CD4-positive, alpha-beta T cell treated with Interferon alpha-2 for 1 hour (primary cell): ENCODE data around the gene PLCB3.

Experiments
- DNase-seq, 2 donors: peaks; one replicate each; pipeline ENCODE4 v3.0.0-alpha.2; 2020 to 2022

The PLCB3 gene

DNA sequence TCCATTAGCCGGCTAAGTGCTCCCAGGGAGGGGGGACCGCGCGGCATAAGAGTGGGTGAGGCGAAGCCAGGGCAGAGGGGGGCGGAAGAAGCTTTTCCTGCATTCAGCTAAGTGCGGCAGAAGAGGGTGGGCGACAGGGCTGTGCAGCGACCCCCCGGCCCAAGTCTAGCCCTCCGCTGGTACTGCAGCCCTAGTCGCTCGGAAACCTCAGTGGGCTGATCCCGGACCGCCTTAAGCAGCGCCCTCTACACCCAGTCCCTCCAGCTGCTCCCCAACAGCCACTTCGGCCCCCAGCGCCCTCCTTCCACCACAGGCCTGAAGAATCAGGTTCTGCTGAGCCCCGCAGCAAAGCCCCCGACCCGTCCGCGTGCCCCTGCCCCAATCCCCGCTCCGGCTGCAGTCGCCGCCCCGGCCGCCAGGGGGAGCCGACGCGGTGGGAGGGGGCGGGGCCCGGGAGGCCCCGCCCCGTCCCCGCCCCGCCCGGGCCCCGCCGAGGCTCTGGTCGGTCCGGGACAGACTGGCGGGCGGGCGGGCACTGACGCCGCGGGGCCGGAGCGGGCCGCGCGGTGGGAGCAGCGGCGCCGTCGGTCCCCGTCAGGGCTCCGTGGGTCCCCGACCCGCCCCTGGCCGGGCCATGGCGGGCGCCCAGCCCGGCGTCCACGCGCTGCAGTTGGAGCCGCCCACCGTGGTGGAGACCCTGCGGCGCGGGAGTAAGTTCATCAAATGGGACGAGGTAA lies at the start of gene PLCB3:
Gene PLCB3, plus strand, starts transcription at position 515 of the 737 bp plus-strand sequence. Its CDS starts 120 bp downstream, at position 635.
- peak; percentile 51 to 76 for DNase-seq

DNA sequence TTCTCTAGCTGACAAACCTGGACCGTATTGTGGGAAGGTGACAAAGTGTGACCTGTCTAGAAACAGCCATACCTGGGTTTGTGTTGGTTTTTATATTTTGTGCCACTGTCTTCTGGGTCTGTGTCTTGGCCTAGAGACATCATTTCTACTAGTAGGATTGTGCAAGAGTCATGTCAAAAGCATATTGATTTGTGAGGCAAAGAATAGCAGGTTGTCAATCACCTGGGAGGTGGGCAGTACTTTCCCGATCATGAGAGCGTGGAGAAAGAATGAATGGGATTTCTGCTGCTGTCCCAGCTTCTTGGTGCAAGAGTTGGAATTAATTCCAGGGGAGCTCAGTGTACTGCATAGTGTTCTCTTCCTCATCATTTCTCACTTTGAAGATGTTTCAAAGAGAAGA lies 49.8 kb upstream of the PLCB3 start:
- DNase-seq, result no peak

DNA sequence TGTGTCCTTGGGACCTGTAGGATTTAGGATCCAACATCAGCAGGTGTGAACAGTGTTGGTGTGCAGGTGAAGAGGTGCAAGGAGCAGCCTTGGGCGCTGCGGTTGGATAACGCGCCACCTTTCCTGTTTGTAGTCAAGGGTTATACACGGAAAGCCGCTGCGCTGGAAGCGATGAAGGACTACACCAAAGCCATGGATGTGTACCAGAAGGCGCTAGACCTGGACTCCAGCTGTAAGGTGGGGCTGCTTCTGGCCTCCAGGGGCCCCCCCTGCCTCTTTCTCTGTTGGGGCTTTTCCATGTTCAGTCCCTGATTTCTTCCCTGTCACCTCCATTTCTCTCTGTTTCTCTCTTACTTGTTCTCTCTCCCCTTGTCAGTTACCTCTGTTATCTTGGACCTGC lies 48.3 kb upstream of the PLCB3 start:
- DNase-seq, result no peak

DNA sequence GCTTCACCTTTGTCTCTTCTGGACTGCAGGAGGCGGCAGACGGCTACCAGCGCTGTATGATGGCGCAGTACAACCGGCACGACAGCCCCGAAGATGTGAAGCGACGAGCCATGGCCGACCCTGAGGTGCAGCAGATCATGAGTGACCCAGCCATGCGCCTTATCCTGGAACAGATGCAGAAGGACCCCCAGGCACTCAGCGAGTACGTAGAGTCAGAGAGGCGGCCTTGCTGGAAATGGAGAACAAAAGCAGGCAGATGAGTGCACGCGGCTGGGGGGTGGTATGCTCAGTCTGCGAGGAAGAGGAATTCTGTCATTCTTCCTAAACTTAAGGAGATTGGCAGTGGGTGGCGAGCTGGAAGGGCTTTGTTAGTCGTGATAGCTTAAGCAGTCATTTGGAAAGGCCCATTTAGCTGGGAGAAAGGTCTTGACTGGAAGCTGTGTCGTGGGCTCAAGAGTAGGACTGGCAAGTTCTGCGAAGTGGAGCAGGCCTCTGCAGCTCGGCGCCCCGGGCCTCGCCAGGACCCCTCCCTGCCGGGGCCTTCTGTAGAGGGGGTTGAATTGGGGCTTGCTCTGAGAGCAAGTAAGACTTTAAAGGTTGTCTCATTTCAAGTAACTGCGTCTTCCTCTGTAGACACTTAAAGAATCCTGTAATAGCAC lies 47.8 kb upstream of the PLCB3 start:
- no peak for DNase-seq

DNA sequence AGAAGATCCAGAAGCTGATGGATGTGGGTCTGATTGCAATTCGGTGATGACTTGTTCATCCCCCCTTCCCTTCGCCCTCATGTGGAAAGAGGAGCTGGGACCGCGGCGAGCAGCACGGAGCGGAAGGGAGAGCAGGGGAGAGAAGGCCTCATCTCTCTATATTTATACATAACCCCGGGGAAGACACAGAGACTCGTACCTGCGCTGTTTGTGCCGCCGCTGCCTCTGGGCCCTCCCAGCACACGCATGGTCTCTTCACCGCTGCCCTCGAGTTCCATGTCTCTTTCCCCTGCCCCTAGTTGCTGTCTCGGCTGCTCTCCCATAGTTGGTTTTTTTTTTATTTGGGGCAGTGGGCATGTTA lies 47.3 kb upstream of the PLCB3 start:
- DNase-seq, result no peak

DNA sequence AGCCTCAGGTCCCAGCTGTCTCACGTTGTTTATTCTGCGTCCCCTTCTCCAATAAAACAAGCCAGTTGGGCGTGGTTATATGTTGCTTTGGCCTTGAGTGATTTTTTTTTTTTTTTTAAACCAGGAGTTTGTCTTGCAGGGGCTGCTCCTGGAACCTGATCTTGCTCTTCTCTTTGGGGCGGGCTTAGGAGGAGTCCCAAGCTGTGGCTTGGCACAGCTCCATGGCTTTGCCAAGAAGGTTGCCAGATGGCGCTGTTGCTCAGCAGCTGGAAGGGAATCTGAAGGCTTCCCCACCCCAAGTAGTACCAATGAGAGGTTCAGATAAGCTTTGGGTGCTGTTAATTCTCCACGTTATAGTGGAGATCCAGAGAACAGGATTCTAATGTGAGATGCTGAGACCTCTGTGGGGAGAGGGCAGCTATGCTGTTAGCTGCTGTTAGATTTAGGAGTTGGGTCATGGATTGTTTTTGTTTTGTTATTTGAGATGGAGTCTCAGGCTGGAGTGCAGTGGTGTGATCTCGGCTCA lies 46.8 kb upstream of the PLCB3 start:
- DNase-seq, result peak; percentile 87 to 91

DNA sequence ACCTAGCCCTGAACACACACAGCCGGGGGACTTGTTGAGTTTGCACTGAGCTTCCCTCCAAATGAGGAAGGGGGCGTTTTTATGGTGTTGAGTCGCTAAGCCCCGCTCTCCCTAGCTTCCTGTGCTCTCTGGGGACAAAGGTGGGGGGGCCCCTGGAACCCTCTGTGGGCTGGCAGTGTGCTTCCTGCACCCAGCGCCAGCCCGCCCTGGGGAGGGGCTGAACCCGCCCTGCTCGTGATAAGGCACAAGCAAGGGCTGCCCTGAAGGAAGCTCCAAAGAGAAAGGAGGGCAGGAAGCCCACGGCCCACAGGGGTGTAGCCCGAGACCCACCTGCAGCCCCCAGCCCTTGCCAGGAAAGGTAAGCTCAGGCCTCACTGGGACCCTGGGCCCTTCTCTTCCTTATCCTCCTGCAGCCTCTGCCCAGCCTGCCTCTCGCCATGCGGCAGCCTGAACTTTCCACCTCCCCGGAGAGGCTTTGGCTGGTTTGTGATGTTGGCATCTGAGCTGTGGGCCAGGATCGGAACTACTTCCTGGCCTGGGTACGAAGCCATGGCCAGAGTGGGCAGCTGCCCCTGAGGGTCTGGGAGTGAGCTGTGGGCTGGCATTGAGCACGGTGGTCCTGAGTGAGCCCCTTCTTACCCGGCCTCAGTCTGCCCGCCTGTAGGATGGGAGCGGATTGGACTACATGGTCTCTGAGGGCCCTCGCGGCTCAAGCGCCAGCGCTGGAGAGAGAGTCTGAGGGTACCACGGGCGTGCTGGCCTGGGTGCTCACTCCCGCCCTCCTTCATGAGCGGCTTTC lies 44.7 kb upstream of the PLCB3 start, which contains the start of gene FERMT3:
Gene FERMT3, plus strand, starts transcription at position 265 of the 799 bp plus-strand sequence. CDS start 644 bp downstream, outside the sequence.
- peak; percentile 65 to 78 for DNase-seq

DNA sequence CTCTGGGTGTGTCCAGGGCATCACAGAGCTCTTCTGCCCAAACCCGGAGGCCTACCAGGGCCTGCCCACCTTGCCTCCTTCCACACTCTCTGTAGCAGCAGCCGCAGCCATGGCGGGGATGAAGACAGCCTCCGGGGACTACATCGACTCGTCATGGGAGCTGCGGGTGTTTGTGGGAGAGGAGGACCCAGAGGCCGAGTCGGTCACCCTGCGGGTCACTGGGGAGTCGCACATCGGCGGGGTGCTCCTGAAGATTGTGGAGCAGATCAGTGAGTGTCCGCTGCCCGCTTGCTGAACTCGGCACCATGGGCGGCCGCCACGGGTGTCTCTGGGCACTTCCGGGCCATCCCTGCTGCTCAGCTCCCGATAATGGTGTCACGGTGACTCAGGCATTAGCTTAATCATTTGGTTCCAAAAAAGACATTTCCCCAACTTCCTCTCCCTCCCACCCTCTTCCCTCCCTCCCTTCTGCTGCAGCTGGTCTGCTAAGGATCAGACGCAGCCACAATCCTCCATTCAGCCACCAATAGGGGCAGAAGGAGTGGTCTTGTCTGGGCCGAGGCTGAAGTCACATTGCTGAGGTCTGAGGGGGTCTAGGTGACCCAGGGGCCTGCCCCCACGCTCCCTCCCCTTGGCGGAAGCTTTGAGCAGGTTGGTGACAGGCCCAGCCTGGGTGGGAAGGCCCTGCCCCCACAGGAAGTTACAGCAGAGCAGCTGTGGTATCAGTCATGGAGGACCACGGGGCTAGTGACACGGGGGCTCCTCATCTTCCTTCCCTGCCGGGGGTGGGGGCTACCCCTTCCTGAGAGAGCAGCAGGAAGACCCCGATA lies 43.9 kb upstream of the PLCB3 start:
- DNase-seq, result peak; percentile 73 to 80

DNA sequence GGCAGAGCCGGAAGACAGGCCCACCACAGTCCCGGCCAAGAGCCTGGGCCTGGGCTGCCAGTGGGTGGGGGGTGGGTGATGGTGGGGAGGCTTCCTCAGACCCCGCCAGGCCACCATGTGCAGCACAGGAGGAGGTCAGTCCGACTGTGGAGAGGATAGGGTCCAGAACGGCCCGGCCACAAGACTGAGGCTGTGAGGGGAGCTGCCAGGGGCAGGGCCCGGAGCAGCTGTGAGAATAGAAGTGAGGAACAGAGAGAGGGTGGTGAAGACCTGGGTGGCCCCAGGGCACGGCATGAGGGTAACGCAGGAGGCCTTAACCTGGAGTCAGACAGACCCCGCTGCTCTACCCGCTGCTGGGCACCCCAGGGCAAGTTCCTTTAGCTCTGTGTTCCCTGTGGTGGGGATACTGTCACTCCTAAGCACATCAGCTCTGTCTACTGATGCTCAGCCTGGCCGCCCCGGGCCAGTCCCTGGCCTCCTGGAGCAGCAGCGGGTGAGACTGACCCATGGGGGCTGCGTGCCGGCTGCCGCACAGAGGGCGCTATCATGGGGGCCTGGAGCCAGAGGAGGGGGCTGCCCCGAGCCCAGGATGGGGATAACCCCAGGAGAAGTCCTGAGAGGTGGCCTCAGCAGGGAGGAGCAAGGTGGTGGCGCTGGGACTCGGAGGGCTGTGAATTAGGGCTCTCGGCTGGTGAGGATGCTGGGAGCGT lies 43.1 kb upstream of the PLCB3 start:
- no peak for DNase-seq

DNA sequence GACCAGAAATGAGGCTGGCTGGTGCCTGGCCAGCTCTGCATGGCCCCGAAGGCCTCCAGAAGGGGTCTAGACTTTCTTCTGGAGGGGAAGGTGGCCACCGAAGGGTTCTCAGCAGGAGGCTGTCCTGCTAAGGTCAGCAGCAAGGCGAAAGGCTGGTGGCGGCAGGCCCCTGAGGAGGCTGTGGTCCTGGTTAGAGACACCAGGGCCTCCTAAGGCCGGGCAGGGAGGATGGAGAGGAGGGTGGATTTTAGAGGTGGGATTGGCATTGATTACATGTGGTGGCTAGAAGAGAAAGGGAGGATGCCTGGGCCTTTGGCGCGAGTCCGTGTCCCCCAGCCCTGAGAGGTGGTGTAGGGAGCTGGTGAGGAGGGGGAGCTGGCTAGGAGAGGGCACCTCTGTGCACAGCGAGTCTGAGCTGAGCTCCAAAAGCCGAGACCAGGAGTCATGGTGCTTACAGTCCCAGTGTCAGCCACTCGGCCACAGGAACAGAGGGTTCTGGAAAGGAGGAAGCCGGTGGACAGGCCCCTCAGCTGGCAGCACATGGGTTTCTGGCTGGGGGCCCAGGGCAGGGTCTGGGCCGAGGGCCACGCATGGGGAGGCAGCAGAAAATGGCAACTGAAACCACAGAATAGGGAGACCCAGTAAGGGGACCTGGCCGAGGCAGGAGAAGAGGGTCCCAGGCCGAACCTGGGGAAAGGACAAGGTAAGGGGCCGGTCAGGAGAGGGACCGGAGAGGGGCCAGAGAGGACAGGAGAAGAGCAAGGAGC lies 42.4 kb upstream of the PLCB3 start:
- DNase-seq, result no peak

DNA sequence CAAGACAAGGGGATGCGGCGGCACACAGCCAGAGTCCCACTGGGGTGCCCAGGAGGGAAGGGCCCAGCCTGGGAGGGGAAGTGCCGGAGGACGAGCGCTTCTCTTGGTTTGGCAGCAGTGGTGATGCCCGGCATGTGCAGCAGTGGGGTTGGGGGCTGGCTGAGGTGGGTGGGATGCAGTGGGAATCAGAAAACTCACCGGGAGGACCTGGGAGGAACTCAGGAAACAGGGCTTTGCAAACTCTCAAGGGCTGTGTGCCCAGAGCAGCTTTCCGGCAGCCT lies 41.8 kb upstream of the PLCB3 start:
- DNase-seq, result no peak

DNA sequence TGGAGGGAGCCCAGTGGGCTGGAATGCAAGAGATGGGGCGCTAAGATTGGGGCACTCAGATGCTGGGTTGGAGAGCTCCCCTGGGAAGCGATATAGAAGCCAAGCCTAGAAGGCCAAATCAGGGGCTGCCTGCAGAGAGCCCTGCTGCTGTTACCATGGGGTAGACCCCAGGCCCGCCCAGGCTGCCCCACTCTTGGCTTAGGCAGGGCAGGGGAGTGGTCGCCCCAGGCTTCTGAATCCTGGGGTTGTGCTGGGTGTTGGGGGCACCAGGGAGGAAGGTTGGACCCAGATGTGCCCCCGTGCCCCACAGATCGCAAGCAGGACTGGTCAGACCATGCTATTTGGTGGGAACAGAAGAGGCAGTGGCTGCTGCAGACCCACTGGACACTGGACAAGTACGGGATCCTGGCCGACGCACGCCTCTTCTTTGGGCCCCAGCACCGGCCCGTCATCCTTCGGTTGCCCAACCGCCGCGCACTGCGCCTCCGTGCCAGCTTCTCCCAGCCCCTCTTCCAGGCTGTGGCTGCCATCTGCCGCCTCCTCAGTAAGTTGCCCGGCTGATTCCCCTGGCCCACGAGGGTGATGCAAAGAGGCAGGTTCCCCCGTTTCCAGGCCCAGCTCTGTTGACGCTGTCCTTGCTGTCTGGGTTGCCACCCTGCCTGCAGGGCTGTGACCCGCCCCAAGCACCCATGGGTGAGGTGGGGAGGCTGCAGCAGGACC lies 40.9 kb upstream of the PLCB3 start:
- DNase-seq, result no peak

DNA sequence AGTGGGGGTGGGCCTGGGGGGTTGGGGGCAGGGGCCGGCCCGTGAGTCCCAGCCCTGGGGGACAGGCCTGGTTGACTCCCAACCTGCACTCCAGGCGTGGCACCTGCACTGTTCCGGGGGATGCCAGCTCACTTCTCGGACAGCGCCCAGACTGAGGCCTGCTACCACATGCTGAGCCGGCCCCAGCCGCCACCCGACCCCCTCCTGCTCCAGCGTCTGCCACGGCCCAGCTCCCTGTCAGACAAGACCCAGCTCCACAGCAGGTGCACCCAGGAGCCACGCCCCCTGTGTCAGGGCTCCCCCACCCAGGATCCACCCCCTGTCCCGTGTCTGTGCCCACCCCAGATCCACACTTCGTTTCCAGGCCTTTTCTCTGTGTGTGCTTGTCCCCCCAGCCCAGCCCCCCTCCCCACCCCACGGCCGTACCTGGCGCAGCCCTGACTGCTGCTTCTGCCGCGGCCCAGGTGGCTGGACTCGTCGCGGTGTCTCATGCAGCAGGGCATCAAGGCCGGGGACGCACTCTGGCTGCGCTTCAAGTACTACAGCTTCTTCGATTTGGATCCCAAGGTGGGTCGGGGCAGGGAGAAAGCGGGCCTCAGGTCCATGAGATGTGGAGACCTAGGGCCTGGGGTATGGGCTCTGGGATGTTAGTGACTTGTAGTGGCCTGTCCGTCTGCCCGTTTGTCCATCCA lies 40.0 kb upstream of the PLCB3 start:
- DNase-seq, result no peak

DNA sequence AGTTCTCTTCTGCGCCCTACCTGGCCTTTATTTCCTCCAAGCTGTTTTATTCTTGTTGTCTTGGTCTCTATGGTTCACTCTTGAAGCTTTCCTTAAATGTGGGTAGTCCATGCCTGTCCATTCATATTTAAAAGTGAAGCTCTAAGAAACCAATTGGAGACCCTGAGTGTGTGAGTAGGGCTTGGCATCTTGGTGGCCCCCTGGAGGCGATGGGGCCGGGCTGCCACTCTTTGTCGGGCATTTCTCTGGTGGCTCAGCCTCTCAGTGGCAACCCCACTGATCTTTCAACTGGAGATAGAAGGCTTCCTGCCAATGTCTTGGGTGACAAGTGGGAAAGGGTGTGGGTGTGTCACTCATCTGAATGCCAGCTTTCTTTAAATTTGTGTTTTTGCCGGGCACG lies 34.5 kb upstream of the PLCB3 start:
- DNase-seq, result no peak

DNA sequence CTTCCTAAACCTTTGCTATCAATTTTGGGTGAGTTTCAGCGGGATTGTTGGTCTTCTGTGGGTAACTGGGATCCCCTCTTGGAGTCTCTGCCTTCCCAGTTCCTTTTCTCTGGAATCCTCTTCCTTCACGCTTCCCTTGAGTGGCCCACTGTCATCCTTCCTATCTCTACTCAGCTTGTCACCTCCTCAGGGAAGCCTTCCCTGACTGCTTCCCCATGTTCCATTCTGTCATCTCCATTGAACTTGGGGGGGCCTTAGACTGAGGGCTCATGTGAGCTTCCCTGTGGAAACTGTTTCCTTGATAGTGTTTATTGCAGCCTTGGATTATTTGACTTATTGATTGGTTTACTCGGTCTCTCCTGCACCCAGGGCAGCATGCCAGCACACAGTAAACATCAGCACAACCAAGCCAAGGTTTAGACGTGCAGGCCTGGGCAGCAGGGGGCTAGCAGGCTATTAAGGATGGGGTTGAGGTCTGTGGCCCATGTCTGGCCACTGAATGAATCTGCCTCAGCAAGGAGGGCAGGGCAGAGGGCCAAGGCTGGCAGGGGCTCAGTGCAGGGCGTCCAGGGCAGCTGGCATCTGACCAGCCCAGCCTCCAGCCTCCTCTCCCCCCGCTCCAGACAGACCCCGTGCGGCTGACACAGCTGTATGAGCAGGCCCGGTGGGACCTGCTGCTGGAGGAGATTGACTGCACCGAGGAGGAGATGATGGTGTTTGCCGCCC lies 32.5 kb upstream of the PLCB3 start:
- no peak for DNase-seq

DNA sequence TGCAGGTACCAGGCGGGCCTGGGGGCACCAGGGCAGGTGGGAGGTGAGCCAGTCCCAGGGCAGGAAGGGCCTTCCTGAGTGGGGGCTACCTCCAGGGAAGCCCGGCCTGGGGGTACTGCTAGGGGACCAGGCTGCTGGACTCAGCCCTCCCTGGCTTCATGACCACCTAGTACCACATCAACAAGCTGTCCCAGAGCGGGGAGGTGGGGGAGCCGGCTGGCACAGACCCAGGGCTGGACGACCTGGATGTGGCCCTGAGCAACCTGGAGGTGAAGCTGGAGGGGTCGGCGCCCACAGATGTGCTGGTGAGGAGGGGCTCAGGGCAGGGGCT lies 32.0 kb upstream of the PLCB3 start:
- no peak for DNase-seq

DNA sequence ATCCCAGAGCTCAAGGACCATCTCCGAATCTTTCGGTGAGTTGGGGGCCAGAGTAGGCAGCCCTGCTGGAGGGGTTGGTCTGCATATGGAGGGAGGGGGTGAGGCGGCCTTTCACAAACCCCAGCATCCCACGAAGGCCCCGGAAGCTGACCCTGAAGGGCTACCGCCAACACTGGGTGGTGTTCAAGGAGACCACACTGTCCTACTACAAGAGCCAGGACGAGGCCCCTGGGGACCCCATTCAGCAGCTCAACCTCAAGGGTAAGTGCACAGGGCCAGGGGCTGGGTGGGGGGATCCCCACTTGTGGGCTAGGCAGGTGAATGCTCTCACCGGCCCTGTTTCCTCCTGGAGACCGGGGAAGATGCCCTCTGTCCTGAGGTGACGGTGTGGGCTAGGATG lies 31.6 kb upstream of the PLCB3 start:
- DNase-seq, result no peak

DNA sequence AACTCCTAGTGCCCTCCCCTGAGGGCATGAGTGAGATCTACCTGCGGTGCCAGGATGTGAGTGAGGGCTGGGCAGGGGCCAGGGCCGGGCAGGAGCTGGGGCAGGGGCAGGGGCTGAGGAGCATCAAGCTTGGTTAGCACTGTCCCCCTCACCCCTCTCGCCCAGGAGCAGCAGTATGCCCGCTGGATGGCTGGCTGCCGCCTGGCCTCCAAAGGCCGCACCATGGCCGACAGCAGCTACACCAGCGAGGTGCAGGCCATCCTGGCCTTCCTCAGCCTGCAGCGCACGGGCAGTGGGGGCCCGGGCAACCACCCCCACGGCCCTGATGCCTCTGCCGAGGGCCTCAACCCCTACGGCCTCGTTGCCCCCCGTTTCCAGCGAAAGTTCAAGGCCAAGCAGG lies 31.1 kb upstream of the PLCB3 start:
- no peak for DNase-seq

DNA sequence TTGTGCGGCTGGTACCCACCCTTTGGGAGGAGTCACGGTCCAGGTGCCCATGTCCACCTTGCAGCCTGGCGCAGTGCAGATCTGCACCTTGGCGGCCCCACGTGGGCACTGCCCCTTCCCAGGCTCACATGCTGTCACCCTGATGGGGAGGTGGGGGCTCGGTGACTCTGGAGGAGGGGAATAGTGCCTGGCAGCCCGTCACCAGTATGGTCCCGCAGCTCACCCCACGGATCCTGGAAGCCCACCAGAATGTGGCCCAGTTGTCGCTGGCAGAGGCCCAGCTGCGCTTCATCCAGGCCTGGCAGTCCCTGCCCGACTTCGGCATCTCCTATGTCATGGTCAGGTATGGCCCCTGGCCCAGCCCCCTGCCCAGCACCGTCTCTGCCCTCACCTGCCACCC lies 30.5 kb upstream of the PLCB3 start:
- no peak for DNase-seq

DNA sequence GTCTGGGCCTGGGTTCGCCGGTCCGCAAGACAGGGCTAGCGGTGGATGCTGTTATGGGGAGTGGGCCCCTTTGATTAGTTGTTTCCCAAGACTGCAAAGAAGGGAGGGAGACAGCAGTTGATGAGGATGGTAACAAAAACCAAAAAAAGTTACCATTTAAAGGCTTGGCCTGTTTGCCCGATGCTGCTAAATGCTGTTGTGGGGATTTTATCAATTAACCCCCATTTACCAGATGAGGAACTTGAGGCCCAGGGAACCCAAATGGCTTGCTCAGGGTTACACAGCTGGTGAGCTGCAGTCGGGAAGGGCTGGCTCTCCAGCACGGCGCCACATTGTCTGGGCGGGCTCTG lies 28.7 kb upstream of the PLCB3 start:
- DNase-seq, result no peak
